ENCODE measurements around the gene ACRBP.
A peak's percentile ranks its signal among the peaks of the same experiment; 100 is the strongest.

The ACRBP gene

DNA sequence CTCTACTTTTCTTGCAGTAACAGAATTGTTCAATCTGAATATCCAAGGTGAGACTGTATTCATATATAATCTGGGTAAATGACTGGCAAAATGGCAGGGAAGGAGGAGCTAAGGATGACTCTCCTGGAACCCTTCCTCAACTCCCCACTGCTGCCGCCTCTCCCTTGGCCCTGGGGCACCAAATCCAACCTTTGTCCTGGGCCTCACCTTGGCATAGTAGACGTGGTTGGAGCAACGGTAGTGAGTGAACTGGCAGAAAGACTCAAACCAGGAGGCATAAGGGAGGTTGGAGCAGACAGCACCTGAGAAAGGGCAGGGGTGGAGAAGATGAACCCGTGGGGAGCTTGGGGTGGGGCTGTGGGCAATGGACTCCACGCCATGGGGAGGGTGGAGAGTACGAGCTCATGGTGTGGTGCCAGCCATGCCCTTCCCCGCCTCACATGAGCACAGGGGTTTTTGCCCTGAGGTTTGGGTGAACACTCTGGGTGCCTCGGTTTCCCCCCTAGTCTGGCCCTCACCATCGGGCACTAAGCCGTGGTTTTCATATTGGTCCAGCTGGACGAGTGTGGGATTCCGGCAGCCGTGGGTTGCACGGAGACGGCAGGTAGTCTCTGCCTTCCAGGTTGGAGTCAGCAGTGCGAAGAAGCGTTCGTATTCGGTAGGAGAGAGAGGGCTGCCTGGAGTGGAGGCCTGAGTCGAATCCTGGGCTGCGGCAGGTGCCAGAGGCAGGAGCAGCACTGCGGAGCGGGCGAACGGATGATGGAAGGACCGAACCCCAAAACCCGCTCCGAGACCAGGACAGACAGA lies 753 bp downstream of the ACRBP start:
- DNase-seq (ENCODE audit: low read depth in 3 of 3), result no peak

DNA sequence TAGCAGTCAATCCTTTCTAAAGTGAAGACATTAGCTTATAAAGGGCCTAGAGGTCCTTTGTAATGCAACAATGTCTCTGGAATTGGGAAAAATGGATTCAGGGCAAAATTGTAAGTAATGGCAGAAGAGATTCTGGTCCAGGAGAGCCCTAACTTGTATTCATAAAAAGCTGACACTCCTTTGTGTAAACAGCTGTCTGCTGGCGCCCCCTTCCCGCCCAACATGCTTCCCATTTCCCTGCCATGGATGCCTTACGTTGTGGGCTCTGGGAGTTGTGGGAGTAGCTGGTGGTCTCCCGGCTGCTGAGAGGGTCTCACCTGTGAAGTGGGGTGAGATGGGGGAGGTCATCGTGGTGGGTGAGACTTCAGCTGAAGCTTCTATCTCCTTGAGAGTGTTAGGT lies 2.3 kb downstream of the ACRBP start:
- no peak for DNase-seq (ENCODE audit: low read depth in 3 of 3)

DNA sequence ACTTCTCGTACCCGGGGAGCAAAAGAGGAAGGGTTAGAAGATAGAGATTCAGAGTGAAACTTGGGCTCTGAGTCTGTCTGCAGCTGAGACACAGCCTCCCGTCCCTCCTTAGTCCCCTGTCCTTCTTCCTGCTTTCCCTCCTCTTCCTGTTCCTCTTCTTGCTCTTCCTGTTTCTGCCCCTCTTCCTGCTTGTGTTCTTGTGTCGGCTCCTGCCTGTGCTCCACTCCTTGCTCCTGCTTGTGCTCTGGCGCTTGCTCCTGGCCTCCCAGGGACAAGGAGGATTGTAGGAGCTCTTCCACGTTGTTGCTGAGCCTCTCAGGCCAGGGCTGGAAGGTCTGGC lies 3.0 kb downstream of the ACRBP start:
- DNase-seq (ENCODE audit: low read depth in 3 of 3), result no peak

DNA sequence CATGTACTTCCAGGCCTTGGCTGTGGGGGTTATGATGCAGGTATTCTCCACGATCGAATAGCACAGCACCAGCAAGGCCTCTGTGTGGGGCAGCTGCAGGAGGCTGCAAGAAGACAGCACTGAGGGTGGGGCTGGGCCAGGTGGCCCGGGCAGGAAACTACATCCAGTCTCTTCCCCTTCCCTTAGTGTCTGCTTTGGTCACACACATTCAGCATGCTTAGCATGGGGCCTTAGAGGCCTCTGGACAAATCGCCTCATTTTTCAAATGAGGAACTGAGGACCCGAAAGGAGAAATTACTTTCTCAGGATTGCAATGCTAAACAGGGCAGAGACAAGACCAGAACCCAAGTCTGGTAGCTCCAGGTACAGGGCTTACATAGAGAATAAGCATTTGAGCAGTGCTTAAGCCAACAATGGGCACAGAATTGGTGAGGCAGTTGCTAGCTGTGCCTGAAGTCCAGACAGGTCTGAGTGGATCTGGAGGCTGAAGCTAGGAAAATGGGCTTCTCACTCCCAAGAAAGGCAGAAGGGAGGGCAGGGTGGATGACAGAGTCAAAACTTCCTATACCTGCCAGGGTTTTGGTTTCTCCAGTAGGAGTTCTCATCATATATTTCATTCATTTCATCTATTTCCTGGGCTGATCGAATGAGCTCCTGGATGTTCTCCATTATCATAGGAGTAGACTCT lies 3.5 kb downstream of the ACRBP start:
- DNase-seq (ENCODE audit: low read depth in 3 of 3), result no peak

DNA sequence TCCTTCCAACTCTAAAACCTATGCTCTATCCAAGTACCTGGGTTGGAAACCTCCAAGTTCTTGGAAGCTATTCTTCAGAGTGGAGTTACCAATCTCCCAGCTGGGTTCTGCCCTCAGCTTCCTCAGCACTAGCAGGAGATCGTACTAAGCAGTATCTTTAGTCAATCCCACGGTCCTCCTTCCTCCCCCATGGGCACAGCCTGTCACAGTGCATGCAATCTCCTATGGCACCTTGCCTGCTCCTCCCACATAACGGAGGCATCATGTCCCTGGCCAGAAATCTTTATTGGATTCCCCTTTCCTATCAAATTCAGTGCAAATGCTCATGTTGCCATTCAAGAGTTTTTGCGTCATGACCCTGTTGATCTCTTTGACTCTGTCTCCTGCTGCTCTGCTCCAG lies 6.1 kb downstream of the ACRBP start:
- no peak for DNase-seq (ENCODE audit: low read depth in 3 of 3)

DNA sequence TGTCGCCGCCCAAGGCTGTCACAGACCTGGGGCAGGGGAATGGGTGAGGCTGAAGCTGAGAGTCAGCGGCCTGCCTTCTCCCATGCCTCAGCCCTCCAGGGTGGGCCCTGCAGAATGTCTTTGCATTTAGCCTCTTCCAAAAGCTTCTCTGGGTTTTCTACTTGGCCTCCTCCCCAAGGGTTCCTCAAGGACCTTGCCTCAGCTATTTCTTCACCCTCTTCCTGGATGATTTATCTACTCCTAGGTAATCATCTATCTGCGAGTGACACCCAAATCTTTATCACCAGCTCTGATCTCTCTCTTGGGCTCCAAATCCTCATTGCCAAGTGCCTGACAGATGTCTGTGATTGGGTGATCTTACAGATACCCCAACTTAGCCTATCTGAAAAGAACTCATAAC lies 6.7 kb downstream of the ACRBP start:
- DNase-seq (ENCODE audit: low read depth in 3 of 3), result no peak

DNA sequence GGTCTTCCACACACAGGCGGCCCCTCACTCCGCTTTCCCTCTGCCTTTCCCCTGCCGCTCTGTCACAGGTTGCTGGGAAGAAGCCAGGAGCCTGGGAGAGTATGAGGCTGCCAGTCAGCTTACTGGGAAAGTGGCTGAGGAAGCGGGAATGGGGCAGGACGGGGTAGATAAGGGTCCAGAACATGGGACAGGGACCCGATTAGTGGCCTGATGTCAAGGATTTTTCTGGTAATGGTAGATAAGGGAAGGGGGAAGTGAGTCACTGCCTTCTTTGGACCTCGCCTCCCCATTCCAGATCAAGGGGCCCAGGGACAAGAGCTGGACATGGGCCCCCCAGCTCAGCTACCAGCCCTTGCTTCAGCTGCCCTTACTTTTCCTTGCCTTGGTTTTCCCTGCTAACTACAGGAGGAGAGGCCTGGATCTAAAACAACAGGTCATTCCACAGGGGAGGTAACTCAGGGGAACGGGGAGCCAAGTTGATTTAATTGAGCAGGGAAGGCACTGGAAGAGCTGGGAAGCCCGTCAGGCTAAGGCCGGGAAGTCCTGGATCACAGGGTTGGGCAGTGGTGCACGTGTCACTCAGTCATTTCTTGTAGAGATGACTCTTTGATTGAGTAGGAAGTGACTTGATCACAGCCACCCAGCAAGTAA lies 8.0 kb downstream of the ACRBP start:
- no peak for DNase-seq (ENCODE audit: low read depth in 3 of 3)

DNA sequence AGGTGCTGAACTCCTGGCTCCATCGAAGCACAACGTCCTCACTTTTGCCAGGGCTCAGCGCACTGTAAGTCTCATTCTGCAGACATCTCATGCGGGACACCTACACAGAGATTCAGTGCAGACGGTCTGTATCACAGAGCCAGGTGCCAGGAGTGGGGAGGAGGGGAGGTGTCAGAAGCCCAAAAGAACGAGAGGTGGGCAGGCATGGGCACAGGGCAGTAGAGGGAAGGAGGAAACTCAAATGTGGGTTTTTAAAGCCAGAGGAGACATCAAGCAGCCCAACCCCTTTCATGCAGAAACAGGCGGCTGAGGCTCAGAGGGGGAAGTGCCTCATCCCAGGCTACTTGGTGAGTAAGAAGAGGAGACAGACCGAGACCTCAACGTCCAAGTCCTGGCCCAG lies 8.9 kb downstream of the ACRBP start:
- no peak for DNase-seq (ENCODE audit: low read depth in 3 of 3)

DNA sequence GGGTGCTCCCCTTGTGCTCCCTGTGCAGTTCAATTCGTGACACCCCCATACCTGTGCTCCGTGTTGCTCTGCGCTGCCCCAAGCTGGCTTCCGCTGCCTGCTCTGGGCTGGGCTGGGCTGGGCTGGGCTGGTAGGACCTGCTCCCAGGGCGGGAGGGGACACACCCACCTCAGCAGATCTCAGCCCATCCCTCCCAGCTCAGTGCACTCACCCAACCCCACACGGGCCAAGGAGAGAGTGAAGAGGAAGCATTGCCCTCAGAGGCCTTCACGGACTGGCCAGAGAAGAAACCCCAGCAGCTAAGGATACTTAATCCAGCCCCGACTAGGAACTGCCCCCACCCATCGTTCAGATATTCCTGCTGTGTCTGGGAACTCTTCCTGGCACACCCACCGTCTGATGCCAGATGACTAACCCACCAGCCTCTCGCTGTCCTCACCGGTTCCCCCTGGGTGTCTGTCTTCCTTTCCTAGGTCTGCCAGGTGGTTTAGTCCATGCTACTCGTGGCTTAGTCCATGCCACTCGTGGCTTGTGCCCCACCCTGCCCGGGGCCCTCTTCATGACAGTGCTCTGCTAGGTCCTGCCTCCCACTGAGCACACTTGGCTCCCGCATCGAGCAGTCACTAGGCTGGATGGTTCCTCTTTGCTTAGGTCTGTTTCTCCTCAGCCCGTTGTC lies 11.2 kb downstream of the ACRBP start, which contains the start of gene LPAR5:
TSS of gene LPAR5 (minus strand) at position 104 of the 676 bp plus-strand sequence. CDS start 14,711 bp downstream, outside the sequence.
- DNase-seq (ENCODE audit: low read depth in 3 of 3), result no peak

DNA sequence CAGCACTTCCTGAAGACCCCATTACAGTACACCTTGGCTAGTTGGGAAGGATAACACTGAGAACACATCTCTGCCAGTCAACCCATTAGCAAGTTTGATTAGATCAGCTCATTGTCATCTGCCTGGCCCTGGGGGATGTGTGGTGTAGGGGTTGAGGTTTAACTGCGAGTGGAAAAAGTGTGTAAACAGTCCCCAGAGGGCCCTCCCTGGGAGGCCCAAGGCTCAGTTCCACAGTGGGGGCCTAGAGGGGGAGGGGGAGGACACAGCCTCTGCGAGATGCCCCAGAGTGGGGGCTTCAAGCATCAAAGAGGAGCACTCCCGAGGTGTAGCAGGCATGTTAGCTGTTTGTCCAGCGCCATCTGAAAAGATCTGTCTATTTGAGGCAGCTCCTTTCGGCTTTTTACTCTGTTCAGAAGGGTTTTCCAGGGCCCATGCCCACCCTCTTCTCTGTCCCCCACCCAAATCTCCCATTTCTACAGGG lies 11.8 kb downstream of the ACRBP start:
- peak in 2 of 3 experiments; percentile 26 to 35 for DNase-seq (ENCODE audit: low read depth in 3 of 3)

DNA sequence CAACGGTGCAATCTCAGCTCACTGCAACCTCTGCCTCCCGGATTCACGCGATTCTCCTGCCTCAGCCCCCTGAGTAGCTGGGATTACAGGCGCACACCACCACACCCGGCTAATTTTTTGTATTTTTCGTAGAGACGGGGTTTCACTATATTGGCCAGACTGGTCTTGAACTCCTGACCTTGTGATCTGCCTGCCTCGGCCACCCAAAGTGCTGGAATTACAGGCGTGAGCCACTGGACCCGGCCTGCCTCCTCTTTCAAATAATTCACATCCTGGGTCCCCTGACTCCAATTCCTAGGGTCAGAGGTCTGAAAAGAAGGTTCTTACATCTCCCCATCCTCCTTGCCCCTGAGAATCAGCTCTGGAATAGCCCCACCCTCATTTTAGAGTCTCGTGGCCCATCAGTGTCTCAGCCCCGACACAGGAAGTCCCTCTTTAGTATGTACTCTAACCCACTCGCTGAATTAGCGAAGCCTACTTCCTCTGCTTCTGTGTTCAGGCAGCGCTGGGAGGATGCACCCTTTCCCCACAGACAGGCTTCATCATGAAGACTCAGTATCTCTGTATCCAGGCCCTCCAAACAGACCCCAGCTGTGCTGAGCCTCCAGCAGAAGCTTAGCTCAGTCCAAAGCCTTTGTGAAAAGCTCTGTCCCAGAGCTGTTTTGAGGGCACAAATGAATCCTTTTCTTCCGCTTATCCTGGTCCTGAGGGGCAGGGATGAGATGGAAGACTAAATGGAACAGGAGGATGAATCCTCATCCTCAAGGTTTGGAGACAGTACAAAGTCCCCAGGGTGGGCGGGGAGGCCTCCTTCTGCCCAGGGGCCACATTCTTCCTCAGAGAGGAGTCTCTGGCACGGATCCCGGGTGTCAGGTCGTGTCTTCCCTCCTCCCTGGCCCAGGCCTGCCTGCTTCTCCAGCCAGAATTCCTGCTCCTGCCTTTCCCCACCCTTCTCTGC lies 14.9 kb downstream of the ACRBP start:
- DNase-seq (ENCODE audit: low read depth in 3 of 3), result peak in 1 of 3 experiments; percentile 36

DNA sequence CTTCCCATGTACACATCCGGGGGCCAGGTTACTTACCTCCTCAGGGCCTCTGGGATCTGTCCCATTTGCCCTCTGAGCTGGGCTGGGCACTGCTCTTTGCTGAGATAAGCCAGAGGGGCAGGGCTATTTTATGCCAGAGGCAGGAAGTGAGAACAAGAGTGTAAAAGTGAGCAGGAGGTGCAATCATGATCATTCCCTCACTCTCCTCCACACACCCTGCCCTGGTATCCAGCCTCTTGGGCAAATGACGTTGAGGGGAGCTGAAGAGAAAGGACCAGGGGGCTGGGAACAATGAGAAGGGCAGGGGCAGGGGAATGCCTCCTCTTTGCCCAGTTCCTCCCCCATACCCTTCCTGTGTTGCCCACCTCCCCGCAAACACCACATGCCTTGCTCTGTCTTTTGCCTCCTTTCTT lies 15.7 kb downstream of the ACRBP start:
- DNase-seq (ENCODE audit: low read depth in 3 of 3), result no peak

DNA sequence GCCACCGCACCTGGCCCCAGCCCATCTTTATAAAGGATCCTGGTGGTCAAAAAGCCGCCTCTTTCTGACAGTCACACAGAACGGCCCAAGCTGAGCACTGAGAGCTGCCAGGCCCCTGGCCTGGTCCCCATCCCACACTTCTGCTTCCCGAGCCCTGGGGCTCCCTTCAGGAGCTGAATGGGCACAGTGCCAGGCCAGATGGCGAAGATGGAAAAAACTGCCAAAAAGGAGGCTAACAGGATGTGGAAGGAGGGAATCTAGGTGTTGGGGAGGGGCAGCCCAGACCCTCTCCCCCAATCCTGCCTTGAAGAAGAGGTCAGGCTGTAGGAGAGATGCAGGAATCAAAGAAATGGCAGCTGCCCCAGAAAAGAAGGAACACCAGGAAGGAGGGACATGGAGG lies 16.5 kb downstream of the ACRBP start:
- no peak for DNase-seq (ENCODE audit: low read depth in 3 of 3)

DNA sequence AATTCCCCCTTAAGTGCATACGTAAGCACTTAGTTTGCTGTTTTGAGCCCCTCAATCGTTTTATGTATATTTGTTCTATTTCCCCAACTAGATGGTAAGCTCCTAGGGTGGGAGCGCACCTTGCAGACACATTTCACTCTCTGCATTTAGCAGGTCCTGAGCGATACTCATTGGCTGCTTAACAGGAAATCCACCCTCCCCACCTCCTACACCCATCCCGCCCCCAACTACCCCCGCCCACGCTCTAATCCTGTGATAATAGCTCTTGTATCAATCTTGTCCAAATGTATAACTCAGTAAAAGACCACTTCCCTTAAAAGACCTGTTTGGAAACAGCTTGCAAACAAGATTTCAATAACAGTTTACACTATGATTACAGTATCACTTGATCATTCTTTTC lies 19.6 kb downstream of the ACRBP start:
- no peak for DNase-seq (ENCODE audit: low read depth in 3 of 3)

DNA sequence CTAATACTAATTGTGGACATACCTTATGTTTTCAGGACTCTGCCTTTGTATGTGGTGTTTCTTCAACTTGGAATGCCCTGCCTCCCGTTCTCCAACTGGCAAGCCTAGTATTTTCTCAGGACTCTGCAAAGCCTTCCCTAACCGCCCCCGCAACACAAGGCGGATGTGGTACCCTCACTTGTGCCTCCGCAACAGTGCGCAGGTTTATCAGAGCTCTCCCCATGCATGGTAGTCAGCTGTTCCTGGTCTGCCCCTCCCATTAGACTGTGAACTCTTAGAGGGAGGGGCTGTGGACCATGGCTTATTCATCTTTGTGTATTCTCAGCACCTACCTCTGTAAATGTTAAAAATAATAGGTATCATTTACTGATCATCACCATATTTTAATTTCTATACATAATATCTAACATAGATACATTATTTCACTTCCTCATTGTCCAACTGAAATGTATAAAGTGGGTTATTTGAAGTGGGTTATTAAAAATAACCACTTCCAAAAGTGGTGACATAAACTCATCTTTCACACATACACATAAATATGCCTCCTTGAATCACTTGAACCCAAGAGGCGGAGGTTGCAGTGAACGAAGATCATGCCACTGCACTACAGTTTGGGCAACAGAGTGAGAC lies 20.5 kb downstream of the ACRBP start:
- no peak for DNase-seq (ENCODE audit: low read depth in 3 of 3)

DNA sequence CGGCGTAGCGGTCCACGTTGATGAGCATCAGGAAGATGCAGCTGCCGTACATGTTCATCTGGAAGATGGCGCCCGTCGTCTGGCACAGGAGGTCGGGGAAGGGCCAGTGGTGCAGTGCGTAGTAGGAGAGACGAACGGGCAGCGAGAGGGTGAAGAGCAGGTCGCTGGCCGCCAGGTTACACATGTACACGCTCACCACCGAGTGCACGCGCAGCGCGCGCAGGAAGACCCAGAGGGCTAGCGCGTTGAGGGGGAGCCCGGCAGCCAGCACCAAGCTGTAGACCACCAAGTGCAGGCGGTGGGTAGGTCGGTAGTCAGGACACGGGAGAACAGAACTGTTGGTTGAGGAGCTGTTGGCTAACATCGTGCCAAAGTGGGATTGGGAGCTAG lies 26.4 kb downstream of the ACRBP start:
- DNase-seq (ENCODE audit: low read depth in 3 of 3), result no peak

DNA sequence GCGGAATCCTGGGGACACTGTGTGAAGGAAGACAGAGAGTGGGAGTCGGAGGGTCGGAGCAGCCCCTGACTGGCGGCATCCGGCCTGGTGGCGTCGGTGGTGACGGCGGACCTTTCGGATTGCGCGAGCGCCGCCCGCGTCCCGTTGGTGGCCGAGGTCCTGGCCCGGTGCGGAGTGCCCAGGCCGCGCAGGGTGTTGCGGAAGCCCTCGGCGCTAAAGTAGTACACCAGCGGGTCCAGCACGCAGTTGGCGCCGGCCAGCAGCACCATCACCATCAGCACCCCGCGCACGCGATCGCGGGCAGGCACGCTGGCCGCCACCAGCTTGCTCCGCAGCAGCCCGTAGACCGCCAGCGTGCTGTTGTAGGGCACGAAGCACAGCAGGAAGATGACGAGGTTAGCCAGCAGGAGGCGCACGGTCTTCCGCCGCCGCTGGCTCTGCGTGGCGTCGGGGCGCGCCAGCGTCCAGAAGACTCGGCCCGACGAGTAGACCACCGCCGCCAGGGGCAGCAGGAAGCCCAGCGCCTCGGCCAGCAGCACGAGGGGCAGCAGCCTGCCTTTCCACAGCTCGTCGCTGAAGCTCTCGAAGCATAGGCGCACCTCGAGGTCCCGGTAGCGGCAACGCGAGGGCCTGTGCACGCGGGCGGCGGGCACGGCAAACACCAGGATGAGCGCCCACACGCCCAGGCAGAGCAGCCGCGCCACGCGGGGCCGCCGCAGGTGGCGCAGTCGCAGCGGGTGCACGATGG lies 26.9 kb downstream of the ACRBP start:
- no peak for DNase-seq (ENCODE audit: low read depth in 3 of 3)

DNA sequence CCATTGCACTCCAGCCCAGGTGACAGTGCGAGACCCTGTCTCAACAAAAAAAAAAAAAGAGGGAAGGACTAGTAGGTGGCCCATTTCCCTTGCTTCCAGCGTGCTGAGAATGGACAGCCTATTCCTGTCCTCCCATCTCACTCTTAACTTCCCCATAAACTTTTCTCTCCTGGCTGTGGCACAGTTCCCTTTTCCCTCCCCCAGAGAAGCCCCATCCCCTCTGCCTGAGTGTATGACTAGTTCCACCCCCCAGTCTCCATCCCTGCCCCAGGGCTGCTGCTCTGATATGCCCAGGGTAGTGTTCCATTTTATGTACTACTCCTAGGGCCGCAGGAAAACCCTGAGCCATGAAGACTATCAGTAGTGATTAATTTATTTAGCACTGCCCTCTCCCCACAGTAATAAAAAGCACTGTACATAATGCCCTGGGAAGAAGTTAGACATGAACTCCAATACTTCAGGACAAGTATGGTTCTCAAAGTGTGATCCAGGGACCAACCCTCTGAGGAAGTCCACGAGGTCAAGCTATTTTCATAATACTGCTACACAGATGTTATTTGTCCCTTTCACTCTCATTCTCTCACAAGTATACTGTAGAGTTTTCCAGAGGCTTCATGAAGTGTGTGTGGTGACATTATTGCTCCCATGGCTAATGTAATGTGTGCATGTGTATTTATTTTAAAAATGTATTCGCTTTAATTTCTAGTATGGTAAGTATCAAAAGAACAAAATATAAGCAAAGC lies 28.6 kb downstream of the ACRBP start:
- DNase-seq (ENCODE audit: low read depth in 3 of 3), result no peak

DNA sequence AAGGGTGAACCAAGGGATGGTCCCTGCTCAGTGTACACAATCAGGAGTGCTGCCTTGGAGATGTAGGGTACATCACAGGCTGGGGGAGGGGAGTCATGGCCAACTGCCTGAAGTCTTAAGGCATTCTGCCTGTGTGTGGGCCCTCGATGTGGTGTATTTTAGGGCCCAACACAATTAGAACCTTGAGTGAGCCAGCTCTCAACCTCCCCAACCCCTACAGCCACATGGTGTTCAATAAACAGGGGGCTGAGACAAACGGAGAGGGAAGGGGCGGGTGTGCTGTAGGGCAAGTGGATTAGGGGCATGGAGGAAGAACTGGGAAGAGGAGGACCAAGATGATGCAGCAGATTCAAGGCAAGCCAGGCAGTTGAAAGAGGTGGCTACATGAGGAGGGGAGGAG lies 31.4 kb downstream of the ACRBP start:
- DNase-seq (ENCODE audit: low read depth in 3 of 3), result no peak
